ENCODE results near the gene B4GALT6. TPM values are rescaled to one million over a fixed set of nuclear protein-coding genes. Genes with fewer than 3 reads are reported as not detected.

The B4GALT6 gene
- total RNA-seq, 1 donor = 2.2 TPM

DNA sequence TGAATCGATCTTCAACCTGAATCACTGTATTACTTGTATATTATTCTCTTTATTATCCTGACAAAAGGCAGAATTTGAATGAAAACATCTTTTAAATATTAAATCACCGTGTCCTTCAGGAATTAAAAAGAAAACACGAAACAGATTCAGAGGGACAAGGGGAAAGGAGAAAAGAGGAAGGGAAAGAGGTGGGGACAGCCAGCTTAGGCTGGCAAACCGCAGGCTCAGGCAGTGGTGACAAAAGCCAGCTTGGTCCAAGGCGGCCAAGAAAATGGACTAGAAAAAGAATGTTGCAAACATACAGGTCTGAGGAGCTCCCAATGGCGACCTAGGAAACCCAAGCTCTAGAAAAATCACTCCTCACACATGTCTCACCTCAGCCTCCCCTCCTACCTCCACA is 6.8 kb downstream of the B4GALT6 start:
- Histone ChIP-seq H3K4me1 (ENCODE audit: insufficient read depth, low read length) (peaks cover 13% of the 10 kb centered on the region), H3K4me2 (ENCODE audit: insufficient read depth, low read length) (no peak overlapping the region), H3K9me3 (ENCODE audit: low read depth, low read length) (no peaks in the 10 kb centered on the region), H3K36me3 (ENCODE audit: insufficient read depth, low read length) (no peaks in the 10 kb centered on the region), H4K20me1 (ENCODE audit: insufficient read depth, low read length) (no peaks in the 10 kb centered on the region), H3K4me3 (ENCODE audit: insufficient read depth, low read length) (no peak overlapping the region), H2AFZ (ENCODE audit: low read length) (no peak overlapping the region), H3K79me2 (ENCODE audit: insufficient read depth, low read length) (peaks cover 16% of the 10 kb centered on the region), H3K27ac (ENCODE audit: low read depth, low read length) (no peak overlapping the region), H3K27me3 (ENCODE audit: insufficient read depth, low read length) (no peaks in the 10 kb centered on the region)
- DNase-seq (ENCODE audit: insufficient read length, low spot score, missing footprints) = no peak
- TF ChIP-seq, protein P1, sequence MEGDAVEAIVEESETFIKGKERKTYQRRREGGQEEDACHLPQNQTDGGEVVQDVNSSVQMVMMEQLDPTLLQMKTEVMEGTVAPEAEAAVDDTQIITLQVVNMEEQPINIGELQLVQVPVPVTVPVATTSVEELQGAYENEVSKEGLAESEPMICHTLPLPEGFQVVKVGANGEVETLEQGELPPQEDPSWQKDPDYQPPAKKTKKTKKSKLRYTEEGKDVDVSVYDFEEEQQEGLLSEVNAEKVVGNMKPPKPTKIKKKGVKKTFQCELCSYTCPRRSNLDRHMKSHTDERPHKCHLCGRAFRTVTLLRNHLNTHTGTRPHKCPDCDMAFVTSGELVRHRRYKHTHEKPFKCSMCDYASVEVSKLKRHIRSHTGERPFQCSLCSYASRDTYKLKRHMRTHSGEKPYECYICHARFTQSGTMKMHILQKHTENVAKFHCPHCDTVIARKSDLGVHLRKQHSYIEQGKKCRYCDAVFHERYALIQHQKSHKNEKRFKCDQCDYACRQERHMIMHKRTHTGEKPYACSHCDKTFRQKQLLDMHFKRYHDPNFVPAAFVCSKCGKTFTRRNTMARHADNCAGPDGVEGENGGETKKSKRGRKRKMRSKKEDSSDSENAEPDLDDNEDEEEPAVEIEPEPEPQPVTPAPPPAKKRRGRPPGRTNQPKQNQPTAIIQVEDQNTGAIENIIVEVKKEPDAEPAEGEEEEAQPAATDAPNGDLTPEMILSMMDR (IDR thresholded peaks at IDR 0.05; ENCODE audit: extremely low read depth, low read depth, low read length) = no peak

DNA sequence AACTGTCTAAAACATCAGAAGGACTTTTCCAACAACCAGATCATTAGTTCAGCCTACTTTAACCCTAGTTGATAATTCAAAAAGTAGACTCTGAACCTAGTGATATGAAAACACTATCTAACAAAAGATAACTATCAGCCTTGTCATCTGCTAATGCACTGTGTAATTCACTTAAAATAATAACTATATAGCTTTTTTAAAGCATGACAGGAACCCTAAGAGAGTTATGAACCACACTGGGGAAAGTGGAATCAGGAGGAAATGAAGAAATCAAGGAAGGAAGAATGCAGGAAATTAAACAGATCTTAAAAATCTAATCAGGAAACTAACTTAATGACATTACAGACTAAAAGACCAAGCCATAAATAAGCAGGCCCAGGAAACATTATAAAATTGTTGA is 9.0 kb downstream of the B4GALT6 start:
- Histone ChIP-seq H3K4me2 (ENCODE audit: insufficient read depth, low read length) (no peak overlapping the region), H3K27ac (ENCODE audit: low read depth, low read length) (no peak overlapping the region), H3K4me1 (ENCODE audit: insufficient read depth, low read length) (peaks cover 13% of the 10 kb centered on the region), H3K36me3 (ENCODE audit: insufficient read depth, low read length) (no peaks in the 10 kb centered on the region), H3K9me3 (ENCODE audit: low read depth, low read length) (no peaks in the 10 kb centered on the region), H3K4me3 (ENCODE audit: insufficient read depth, low read length) (no peak overlapping the region), H2AFZ (ENCODE audit: low read length) (no peak overlapping the region), H3K79me2 (ENCODE audit: insufficient read depth, low read length) (peaks cover 15% of the 10 kb centered on the region), H3K27me3 (ENCODE audit: insufficient read depth, low read length) (no peaks in the 10 kb centered on the region), H4K20me1 (ENCODE audit: insufficient read depth, low read length) (no peaks in the 10 kb centered on the region)
- no peak for DNase-seq (ENCODE audit: insufficient read length, low spot score, missing footprints)
- TF ChIP-seq, protein P1 (IDR thresholded peaks at IDR 0.05; ENCODE audit: extremely low read depth, low read depth, low read length) = no peak

DNA sequence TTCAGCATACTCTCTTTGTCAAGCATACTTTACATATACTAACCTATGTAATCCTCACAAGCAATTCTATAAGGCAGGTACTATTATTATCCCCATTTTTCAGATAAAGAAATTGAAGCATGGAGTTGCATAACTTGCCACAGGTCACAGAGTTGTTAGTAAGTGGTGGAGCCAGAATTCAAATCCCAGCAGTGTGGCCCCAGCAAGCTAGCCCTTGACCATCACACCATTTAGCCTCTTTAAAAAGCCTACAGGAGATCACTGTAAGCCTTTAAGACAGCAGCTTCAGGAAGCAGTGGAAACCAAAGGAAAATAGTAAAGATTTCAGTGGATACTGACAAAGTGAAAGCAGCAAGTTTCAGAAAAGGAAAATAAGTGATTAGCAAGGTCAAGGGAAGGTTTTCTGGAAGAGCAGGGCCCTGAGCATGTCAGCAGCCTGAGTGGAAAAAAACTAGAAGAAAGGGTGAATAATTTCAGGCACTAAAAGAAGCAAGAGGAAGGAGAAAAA is 11.7 kb downstream of the B4GALT6 start:
- no peak overlapping the region for H3K4me2 ChIP-seq (ENCODE audit: insufficient read depth, low read length)

DNA sequence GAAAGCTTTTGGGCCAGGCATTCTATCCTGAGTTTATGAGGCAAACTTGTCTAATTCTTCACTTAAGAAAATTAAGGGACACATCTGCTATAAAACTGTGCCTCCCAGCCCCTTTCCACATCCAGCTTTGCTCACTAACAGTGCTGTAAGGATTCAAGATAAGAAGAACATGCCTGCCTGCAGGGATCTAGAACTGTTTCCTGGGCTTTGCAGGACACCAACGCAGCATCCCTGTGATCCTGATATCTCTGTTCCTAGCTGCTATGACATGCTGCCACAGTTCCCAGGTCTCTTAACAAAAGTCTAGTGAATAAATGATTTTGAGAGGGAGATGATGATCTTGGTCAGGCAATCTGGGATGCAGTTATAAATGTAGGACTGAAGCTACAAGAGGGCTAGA is 12.4 kb downstream of the B4GALT6 start:
- Histone ChIP-seq H3K4me1 (ENCODE audit: insufficient read depth, low read length) (peaks cover 4% of the 10 kb centered on the region), H3K9me3 (ENCODE audit: low read depth, low read length) (no peaks in the 10 kb centered on the region), H3K4me2 (ENCODE audit: insufficient read depth, low read length) (no peak overlapping the region), H3K27me3 (ENCODE audit: insufficient read depth, low read length) (no peaks in the 10 kb centered on the region), H3K79me2 (ENCODE audit: insufficient read depth, low read length) (peaks cover 2% of the 10 kb centered on the region), H3K36me3 (ENCODE audit: insufficient read depth, low read length) (no peaks in the 10 kb centered on the region), H4K20me1 (ENCODE audit: insufficient read depth, low read length) (no peaks in the 10 kb centered on the region), H3K4me3 (ENCODE audit: insufficient read depth, low read length) (no peak overlapping the region), H2AFZ (ENCODE audit: low read length) (no peak overlapping the region), H3K27ac (ENCODE audit: low read depth, low read length) (no peak overlapping the region)
- DNase-seq (ENCODE audit: insufficient read length, low spot score, missing footprints) = no peak
- TF ChIP-seq, protein P1 (IDR thresholded peaks at IDR 0.05; ENCODE audit: extremely low read depth, low read depth, low read length) = no peak

More for the DNA sequence above, 11.7 kb downstream of the B4GALT6 start:
- Histone ChIP-seq H3K79me2 (ENCODE audit: insufficient read depth, low read length) (peaks cover 6% of the 10 kb centered on the region), H3K36me3 (ENCODE audit: insufficient read depth, low read length) (no peaks in the 10 kb centered on the region), H4K20me1 (ENCODE audit: insufficient read depth, low read length) (no peaks in the 10 kb centered on the region), H3K4me3 (ENCODE audit: insufficient read depth, low read length) (no peak overlapping the region), H3K27me3 (ENCODE audit: insufficient read depth, low read length) (no peaks in the 10 kb centered on the region), H3K9me3 (ENCODE audit: low read depth, low read length) (no peaks in the 10 kb centered on the region), H3K4me1 (ENCODE audit: insufficient read depth, low read length) (no peaks in the 10 kb centered on the region), H3K27ac (ENCODE audit: low read depth, low read length) (no peak overlapping the region), H2AFZ (ENCODE audit: low read length) (peak overlapping the region; percentile 39)
- DNase-seq (ENCODE audit: insufficient read length, low spot score, missing footprints) = no peak
- TF ChIP-seq, protein P1 (IDR thresholded peaks at IDR 0.05; ENCODE audit: extremely low read depth, low read depth, low read length) = no peak

All from osteoblast (primary cell).